ENCODE data around the gene USP54. TPM values are rescaled to one million over a fixed set of nuclear protein-coding genes. Genes with fewer than 3 reads are reported as not detected.

The USP54 gene
- total RNA-seq, 1 experiment from 2014 or later: 37.9 TPM

DNA sequence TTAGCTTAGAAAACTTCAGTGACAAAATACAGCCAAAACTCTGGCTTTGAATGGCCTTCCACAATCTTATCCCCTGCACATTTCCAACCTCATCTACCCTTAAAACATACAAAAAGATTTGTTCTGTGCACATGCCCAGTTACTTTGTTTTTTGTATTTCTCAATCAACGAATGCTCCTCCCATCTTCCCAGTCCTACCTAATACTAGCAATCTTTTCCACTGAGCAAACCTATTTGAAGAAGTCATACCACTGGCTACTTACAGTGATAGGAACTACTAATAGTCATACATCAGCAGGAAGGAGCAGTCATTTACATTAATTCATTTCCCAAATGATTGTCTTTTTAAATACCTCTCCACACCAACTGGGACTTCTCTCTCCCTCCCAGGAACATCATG, 2.5 kb downstream of the USP54 start:
- Histone ChIP-seq H4K5ac (ENCODE audit: insufficient read length, low read depth, low read length) (no peak overlapping the region), H2BK120ac (ENCODE audit: low read depth, low read length, poor library complexity, severe bottlenecking) (no peak overlapping the region), H3K4me1 (ENCODE audit: insufficient read depth, low read length) (no peaks in the 10 kb centered on the region; the same call in 1 of the 2 replicates), H3K4me2 (ENCODE audit: insufficient read depth, insufficient read length, low read length) (no peak overlapping the region), H3K9ac (ENCODE audit: extremely low read depth, insufficient read length, low read length) (no peak overlapping the region), H4K8ac (replicated peaks; ENCODE audit: insufficient read length, low read depth, low read length) (no peak overlapping the region), H3K79me2 (ENCODE audit: insufficient read depth, low read length) (peaks cover 6% of the 10 kb centered on the region; the same call in 1 of the 2 replicates), H3K18ac (ENCODE audit: insufficient read length, low read depth, low read length) (no peak overlapping the region), H3K14ac (ENCODE audit: insufficient read depth, low read length) (no peak overlapping the region), H3K23ac (ENCODE audit: insufficient read length, low read depth, low read length) (no peak overlapping the region), H3K4ac (ENCODE audit: low read depth, low read length) (no peak overlapping the region), H3K27me3 (ENCODE audit: insufficient read depth, low read length) (no peaks in the 10 kb centered on the region), H3K79me1 (ENCODE audit: insufficient read depth, low read depth, low read length, poor library complexity, severe bottlenecking) (peaks cover 8% of the 10 kb centered on the region), H3K56ac (ENCODE audit: insufficient read length, low read depth, low read length) (no peak overlapping the region), H2BK5ac (ENCODE audit: insufficient read length, low read length) (no peak overlapping the region), H3K9me3 (ENCODE audit: control insufficient read depth, low read depth, low read length) (no peaks in the 10 kb centered on the region), H2BK12ac (ENCODE audit: insufficient read length, low read depth, low read length) (no peak overlapping the region), H3K27ac (ENCODE audit: insufficient read length, low read depth, low read length) (no peak overlapping the region), H2AFZ (ENCODE audit: low read length) (no peak overlapping the region), H4K20me1 (ENCODE audit: control insufficient read depth, insufficient read depth, insufficient read length) (no peaks in the 10 kb centered on the region), H2BK20ac (ENCODE audit: low read depth, low read length, poor library complexity, severe bottlenecking) (no peak overlapping the region), H3K23me2 (ENCODE audit: insufficient read length, low read depth, low read length, poor library complexity, severe bottlenecking) (no peaks in the 10 kb centered on the region), H3T11ph (ENCODE audit: low read length) (no peak overlapping the region), H2AK5ac (ENCODE audit: insufficient read length, low read length) (no peak overlapping the region), H4K91ac (ENCODE audit: insufficient read length, low read depth, low read length) (no peak overlapping the region), H2BK15ac (ENCODE audit: low read depth, low read length) (no peak overlapping the region)
- TF ChIP-seq, protein P1, sequence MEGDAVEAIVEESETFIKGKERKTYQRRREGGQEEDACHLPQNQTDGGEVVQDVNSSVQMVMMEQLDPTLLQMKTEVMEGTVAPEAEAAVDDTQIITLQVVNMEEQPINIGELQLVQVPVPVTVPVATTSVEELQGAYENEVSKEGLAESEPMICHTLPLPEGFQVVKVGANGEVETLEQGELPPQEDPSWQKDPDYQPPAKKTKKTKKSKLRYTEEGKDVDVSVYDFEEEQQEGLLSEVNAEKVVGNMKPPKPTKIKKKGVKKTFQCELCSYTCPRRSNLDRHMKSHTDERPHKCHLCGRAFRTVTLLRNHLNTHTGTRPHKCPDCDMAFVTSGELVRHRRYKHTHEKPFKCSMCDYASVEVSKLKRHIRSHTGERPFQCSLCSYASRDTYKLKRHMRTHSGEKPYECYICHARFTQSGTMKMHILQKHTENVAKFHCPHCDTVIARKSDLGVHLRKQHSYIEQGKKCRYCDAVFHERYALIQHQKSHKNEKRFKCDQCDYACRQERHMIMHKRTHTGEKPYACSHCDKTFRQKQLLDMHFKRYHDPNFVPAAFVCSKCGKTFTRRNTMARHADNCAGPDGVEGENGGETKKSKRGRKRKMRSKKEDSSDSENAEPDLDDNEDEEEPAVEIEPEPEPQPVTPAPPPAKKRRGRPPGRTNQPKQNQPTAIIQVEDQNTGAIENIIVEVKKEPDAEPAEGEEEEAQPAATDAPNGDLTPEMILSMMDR (conservative IDR thresholded peaks at IDR 0.05): no peak
- no peak for DNase-seq
- H3K36me3 Mint-ChIP-seq (ENCODE audit: insufficient read depth in 1 of 3, low read depth in 3 of 3): peaks cover 10 to 19% (median 12%) of the 10 kb centered on the region in 3 experiments
- no peak overlapping the region for H3K4me3 Mint-ChIP-seq
- peaks cover 7 to 8% of the 10 kb centered on the region in 2 experiments for H3K9me3 Mint-ChIP-seq
- whole genome bisulfite sequencing (ENCODE audit: extremely low coverage, insufficient read length, low lambda C conversion rate): no CpG with 5 or more reads among the region's 1 CpG
- H3K27me3 Mint-ChIP-seq (ENCODE audit: low read depth): no peaks in the 10 kb centered on the region
- H3K27ac Mint-ChIP-seq: no peak overlapping the region
- H3K4me1 Mint-ChIP-seq: peaks cover 28 to 38% of the 10 kb centered on the region in 2 experiments

Measured in H9 (cell line).